Measurements from ENCODE around the gene RALGAPA2. TPM values are rescaled to one million over a fixed set of nuclear protein-coding genes. Genes with fewer than 3 reads are reported as not detected.

The RALGAPA2 gene
- total RNA-seq, 4 donors from 2014 or later, result 20.5 to 42.9 (median 29.6) TPM

GRCh38 chr20:20353576-20353975 lies 358.9 kb downstream of the RALGAPA2 start:
- H3K27ac ChIP-seq, result no peak overlapping the region
- peaks cover 0 to 10% (median 0%) of the 10 kb centered on the region in 4 donors for H3K9me3 ChIP-seq
- no peak for DNase-seq (ENCODE audit: low spot score in 2 of 2)
- TF ChIP-seq, protein P1, sequence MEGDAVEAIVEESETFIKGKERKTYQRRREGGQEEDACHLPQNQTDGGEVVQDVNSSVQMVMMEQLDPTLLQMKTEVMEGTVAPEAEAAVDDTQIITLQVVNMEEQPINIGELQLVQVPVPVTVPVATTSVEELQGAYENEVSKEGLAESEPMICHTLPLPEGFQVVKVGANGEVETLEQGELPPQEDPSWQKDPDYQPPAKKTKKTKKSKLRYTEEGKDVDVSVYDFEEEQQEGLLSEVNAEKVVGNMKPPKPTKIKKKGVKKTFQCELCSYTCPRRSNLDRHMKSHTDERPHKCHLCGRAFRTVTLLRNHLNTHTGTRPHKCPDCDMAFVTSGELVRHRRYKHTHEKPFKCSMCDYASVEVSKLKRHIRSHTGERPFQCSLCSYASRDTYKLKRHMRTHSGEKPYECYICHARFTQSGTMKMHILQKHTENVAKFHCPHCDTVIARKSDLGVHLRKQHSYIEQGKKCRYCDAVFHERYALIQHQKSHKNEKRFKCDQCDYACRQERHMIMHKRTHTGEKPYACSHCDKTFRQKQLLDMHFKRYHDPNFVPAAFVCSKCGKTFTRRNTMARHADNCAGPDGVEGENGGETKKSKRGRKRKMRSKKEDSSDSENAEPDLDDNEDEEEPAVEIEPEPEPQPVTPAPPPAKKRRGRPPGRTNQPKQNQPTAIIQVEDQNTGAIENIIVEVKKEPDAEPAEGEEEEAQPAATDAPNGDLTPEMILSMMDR (IDR thresholded peaks at IDR 0.05), result no peak
- TF ChIP-seq POLR2A (IDR thresholded peaks at IDR 0.05) (no peak), EP300 (IDR thresholded peaks at IDR 0.05) (no peak)
- H3K4me1 ChIP-seq, result no peaks in the 10 kb centered on the region
- no peak overlapping the region for H3K4me3 ChIP-seq
- 76 to 80% methylated on average over 3 of the region's 3 CpGs for WGBS, 2 donors
- H3K36me3 ChIP-seq, result no peaks in the 10 kb centered on the region
- peaks cover 0 to 4% of the 10 kb centered on the region in 2 donors for H3K27me3 ChIP-seq

GRCh38 chr20:20344476-20344875 lies 368.0 kb downstream of the RALGAPA2 start:
- Histone ChIP-seq H3K27me3 (no peaks in the 10 kb centered on the region), H3K4me1 (no peaks in the 10 kb centered on the region), H3K4me3 (no peak overlapping the region), H3K9me3 (peaks cover 0 to 18% (median 4%) of the 10 kb centered on the region in 4 donors), H3K36me3 (no peaks in the 10 kb centered on the region), H3K27ac (no peak overlapping the region)
- 77 to 87% methylated on average over 4 of the region's 4 CpGs for WGBS, 2 donors
- no peak for DNase-seq (ENCODE audit: low spot score in 2 of 2)
- TF ChIP-seq POLR2A (IDR thresholded peaks at IDR 0.05), result no peak

DNA sequence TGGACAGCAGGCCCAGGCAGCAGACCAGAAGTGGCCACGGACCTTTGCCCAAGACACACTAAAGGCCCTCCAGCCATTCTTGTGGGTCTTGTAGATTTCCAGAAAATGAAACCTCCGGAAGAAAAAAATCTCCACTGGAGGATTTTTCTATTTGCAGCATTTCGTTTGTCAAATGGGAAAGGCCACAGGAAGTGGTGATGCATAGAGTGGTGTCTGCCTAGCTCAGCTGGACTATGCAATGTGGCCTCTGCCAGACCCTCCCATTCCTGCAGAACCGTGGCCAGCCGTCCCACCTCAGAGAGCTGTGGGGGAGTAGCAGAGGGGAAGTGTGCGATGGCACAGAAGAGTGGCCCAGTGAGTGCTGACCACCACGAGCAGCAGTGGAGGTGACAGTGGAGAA lies 368.5 kb downstream of the RALGAPA2 start:
- H3K27me3 ChIP-seq, result no peaks in the 10 kb centered on the region
- H3K9me3 ChIP-seq, result peaks cover 0 to 18% (median 4%) of the 10 kb centered on the region in 4 donors
- no peak overlapping the region for H3K27ac ChIP-seq
- H3K36me3 ChIP-seq, result no peaks in the 10 kb centered on the region
- H3K4me3 ChIP-seq, result no peak overlapping the region
- no peak for DNase-seq (ENCODE audit: low spot score in 2 of 2)
- 62 to 69% methylated on average over 7 of the region's 7 CpGs for WGBS, 2 donors
- TF ChIP-seq, protein P1 (IDR thresholded peaks at IDR 0.05), result no peak
- TF ChIP-seq POLR2A (IDR thresholded peaks at IDR 0.05) (no peak), EP300 (IDR thresholded peaks at IDR 0.05) (no peak)
- no peaks in the 10 kb centered on the region for H3K4me1 ChIP-seq

Small RNA genes lying within 50 kb of the gene (small RNA-seq; reads per million reads assigned to genes)
- gene EIF4E2P1 (not detected), gene RN7SL607P (not detected)

Measured in tibial nerve (tissue), 4 donors.